Nephron progenitor cell (in vitro differentiated cells): ENCODE data around the gene TMCC1.
"Not testable (repeated sequence)": the region's sequence is repeated elsewhere in the genome, so short reads cannot be mapped to it uniquely, and the experiment has no call there.

ENCODE experiments used
- DNase-seq: peaks from one replicate; pipeline ENCODE4 v3.0.0; 2021
- H3K27ac Mint-ChIP-seq: 2 replicates; pipeline ENCODE4 v1.8.0; 2021; ENCODE audit warnings: mild to moderate bottlenecking, moderate library complexity, mixed read lengths
- H3K27me3 Mint-ChIP-seq: 2 replicates; pipeline ENCODE4 v1.8.0; 2021; ENCODE audit warnings: mild to moderate bottlenecking, low read depth, mixed read lengths; ENCODE audit not compliant: poor library complexity
- H3K36me3 Mint-ChIP-seq: 2 replicates; pipeline ENCODE4 v1.8.0; 2021; ENCODE audit warnings: low read depth, mixed read lengths
- H3K4me1 Mint-ChIP-seq: 2 replicates; pipeline ENCODE4 v1.8.0; 2021; ENCODE audit warnings: mixed read lengths
- H3K4me3 Mint-ChIP-seq: 2 replicates; pipeline ENCODE4 v1.8.0; 2021; ENCODE audit warnings: mild to moderate bottlenecking, moderate library complexity, mixed read lengths
- H3K9me3 Mint-ChIP-seq: 2 replicates; pipeline ENCODE4 v1.8.0; 2021; ENCODE audit warnings: mild to moderate bottlenecking, moderate library complexity, mixed read lengths
- TF ChIP-seq, protein P1 (sequence below): fragments of 200-600 bp; sonication (generic); IDR thresholded peaks from 2 replicates; pipeline ENCODE4 v1.5.0; 2021; ENCODE audit warnings: antibody characterized with exemption

TMCC1 gene

GRCh38 chr3:129919357-129919756, 25.8 kb upstream of the TMCC1 start:
- peaks cover 38% of the 10 kb centered on the region for H3K9me3 Mint-ChIP-seq
- no peak for DNase-seq
- H3K4me1 Mint-ChIP-seq: no peaks in the 10 kb centered on the region
- TF ChIP-seq, protein P1, sequence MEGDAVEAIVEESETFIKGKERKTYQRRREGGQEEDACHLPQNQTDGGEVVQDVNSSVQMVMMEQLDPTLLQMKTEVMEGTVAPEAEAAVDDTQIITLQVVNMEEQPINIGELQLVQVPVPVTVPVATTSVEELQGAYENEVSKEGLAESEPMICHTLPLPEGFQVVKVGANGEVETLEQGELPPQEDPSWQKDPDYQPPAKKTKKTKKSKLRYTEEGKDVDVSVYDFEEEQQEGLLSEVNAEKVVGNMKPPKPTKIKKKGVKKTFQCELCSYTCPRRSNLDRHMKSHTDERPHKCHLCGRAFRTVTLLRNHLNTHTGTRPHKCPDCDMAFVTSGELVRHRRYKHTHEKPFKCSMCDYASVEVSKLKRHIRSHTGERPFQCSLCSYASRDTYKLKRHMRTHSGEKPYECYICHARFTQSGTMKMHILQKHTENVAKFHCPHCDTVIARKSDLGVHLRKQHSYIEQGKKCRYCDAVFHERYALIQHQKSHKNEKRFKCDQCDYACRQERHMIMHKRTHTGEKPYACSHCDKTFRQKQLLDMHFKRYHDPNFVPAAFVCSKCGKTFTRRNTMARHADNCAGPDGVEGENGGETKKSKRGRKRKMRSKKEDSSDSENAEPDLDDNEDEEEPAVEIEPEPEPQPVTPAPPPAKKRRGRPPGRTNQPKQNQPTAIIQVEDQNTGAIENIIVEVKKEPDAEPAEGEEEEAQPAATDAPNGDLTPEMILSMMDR: no peak
- H3K4me3 Mint-ChIP-seq: no peak overlapping the region
- no peak overlapping the region for H3K27ac Mint-ChIP-seq
- no peaks in the 10 kb centered on the region for H3K36me3 Mint-ChIP-seq
- H3K27me3 Mint-ChIP-seq: peaks cover 28% of the 10 kb centered on the region

- TF ChIP-seq, protein P1: no peak
- no peak for DNase-seq
- peaks cover 38% of the 10 kb centered on the region for H3K9me3 Mint-ChIP-seq
- H3K27ac Mint-ChIP-seq: no peak overlapping the region
- H3K4me1 Mint-ChIP-seq: no peaks in the 10 kb centered on the region
- no peaks in the 10 kb centered on the region for H3K36me3 Mint-ChIP-seq
- peaks cover 25% of the 10 kb centered on the region for H3K27me3 Mint-ChIP-seq
- no peak overlapping the region for H3K4me3 Mint-ChIP-seq
Measured at GRCh38 chr3:129918461-129918860, 24.9 kb upstream of the TMCC1 start.

DNA sequence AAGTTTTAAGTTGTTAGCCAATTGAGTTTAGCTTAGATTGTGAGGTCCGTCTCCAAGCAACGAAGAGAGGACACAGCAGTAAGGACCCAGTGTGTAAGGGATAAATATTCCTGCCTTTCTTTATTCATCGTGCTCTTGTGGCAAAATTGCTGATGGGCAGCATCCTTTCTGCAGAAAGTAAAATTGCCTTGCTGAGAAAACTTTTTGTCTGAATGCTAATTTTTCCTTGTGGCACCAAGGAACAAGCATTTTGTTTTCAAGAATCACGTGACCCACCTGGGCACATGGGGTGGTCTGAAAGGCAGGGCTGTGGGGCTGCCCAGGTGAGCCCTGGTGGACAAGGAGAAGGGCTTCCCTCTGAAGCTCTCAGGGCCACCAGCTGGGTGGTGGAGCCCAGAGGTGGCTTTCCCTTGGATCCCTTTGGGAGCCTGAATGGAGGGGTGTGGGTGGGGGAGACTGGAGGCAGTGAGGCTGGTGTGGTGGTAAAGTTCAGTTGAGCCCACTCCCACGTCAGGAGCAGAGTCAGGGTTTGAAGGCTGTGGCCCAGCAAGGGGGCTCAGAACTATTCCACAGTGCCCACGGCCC, 24.0 kb upstream of the TMCC1 start:
- no peaks in the 10 kb centered on the region for H3K36me3 Mint-ChIP-seq
- DNase-seq: no peak
- peaks cover 38% of the 10 kb centered on the region for H3K9me3 Mint-ChIP-seq
- no peaks in the 10 kb centered on the region for H3K4me1 Mint-ChIP-seq
- H3K27ac Mint-ChIP-seq: no peak overlapping the region
- no peak overlapping the region for H3K4me3 Mint-ChIP-seq
- peaks cover 20% of the 10 kb centered on the region for H3K27me3 Mint-ChIP-seq
- TF ChIP-seq, protein P1: no peak

GRCh38 chr3:129913618-129914017, 20.1 kb upstream of the TMCC1 start:
- no peak for DNase-seq
- no peaks in the 10 kb centered on the region for H3K36me3 Mint-ChIP-seq
- TF ChIP-seq, protein P1: no peak
- H3K4me1 Mint-ChIP-seq: peaks cover 2% of the 10 kb centered on the region
- no peak overlapping the region for H3K27ac Mint-ChIP-seq
- peaks cover 40% of the 10 kb centered on the region for H3K9me3 Mint-ChIP-seq
- no peak overlapping the region for H3K4me3 Mint-ChIP-seq
- H3K27me3 Mint-ChIP-seq: peaks cover 9% of the 10 kb centered on the region

- H3K4me1 Mint-ChIP-seq: peaks cover 9% of the 10 kb centered on the region
- H3K27ac Mint-ChIP-seq: peak overlapping the region; percentile 46
- H3K9me3 Mint-ChIP-seq: peaks cover 43% of the 10 kb centered on the region
- TF ChIP-seq, protein P1: no peak
- peaks cover 21% of the 10 kb centered on the region for H3K36me3 Mint-ChIP-seq
- DNase-seq: no peak
- peaks cover 4% of the 10 kb centered on the region for H3K27me3 Mint-ChIP-seq
- no peak overlapping the region for H3K4me3 Mint-ChIP-seq
Measured at GRCh38 chr3:129911261-129911861, 17.9 kb upstream of the TMCC1 start.

- peaks cover 49% of the 10 kb centered on the region for H3K9me3 Mint-ChIP-seq
- H3K4me1 Mint-ChIP-seq, H3K4me3 Mint-ChIP-seq, H3K27me3 Mint-ChIP-seq, H3K27ac Mint-ChIP-seq, DNase-seq: not testable (repeated sequence)
- H3K36me3 Mint-ChIP-seq: peaks cover 42% of the 10 kb centered on the region
Measured at GRCh38 chr3:129909235-129909634, 15.7 kb upstream of the TMCC1 start.
